GM18498 (cell line): Measurements from ENCODE around the gene SON.
A peak's percentile ranks its signal among the peaks of the same experiment; 100 is the strongest.

Experiments
- ATAC-seq: cut with Tn5 transposase; IDR thresholded peaks from one replicate; pipeline ENCODE4 v1.9.1; 2021; ENCODE audit warnings: mild to moderate bottlenecking, moderate library complexity; ENCODE audit not compliant: unreplicated experiment

The SON gene

DNA sequence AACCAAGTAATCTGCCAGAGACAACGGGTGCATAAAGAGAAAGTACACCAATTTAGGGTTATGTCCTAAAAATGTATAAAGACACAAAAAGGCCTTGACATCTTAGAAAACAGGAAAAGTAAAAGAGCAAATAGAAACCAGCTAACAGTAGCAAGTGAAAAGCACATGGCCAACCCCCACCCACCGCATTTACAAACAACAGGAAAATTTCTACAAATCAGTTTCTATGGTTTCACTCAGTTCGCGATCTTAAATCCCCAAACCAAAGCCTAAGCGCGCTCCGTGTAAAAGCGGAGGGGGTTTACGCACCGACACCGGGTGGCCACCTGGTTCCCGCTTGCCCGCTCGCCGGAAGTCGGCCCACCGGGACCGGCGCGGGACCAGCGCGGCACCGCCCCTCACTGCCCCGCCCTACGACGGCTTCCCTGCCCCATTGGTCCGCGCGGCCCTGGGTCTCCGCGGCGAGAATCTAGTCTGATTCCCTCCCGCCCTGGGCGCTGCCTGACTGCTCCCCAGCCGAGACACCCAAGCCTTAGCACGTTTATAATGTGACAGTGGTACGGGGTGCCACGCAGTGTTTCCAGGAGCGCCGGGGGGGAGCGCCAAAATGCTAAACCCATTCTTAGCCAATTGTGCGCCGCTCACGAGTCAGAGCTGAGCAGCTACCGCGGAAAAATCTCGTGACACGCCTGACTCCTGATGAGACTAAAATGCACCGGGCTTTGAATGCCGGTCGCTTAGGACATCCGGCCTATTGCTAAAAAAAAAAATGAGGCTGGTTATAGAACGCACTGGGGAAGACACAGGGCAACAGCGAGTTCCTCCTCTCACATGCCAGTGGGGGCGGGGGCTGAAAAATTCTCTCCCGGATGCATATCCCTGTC lies 840 bp upstream of the SON start, which contains the start of gene GART:
GART (minus strand) TSS at position 362 of the 884 bp plus-strand sequence. CDS start 2,802 bp downstream, outside the sequence.
- peak; percentile 58 for ATAC-seq

- ATAC-seq: peak; percentile 11
Observed at GRCh38 chr21:33543505-33544129, 779 bp downstream of the SON start.

DNA sequence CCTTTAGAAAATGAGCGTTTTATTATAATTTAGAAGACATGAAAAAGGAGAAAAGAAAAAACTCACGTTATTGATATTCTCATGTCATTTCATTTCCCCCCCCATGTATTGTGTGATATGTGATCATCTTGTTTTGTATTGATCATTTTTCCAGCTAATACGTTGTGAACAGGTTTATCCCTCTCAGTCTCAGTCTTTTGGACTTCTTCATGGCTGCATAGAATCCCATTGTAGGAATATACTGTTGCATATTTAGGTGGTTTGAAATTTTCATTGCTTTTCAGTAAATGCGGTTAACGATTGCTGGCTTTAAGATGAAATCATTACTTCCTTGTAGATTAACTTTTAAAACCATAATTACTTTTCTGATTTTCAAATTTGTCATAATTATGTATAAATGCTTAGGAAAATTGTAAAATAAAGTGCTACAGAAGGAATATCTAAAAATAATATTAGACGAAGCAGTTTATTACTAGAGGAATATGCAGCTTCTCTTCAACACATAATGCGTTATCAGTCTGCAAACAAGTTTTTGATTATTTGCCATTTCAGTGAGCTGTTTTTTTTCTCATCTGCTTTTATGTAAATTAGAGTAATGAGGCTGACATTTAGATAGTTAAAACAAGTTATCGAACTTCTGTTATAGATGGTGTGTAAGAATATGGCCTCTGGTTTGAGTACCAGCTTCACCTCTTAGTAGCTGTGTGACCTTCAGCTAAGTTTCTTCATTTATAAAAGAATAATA lies 1.8 kb downstream of the SON start:
- no peak for ATAC-seq

- ATAC-seq: no peak
Observed at GRCh38 chr21:33546086-33546485, 3.2 kb downstream of the SON start.

DNA sequence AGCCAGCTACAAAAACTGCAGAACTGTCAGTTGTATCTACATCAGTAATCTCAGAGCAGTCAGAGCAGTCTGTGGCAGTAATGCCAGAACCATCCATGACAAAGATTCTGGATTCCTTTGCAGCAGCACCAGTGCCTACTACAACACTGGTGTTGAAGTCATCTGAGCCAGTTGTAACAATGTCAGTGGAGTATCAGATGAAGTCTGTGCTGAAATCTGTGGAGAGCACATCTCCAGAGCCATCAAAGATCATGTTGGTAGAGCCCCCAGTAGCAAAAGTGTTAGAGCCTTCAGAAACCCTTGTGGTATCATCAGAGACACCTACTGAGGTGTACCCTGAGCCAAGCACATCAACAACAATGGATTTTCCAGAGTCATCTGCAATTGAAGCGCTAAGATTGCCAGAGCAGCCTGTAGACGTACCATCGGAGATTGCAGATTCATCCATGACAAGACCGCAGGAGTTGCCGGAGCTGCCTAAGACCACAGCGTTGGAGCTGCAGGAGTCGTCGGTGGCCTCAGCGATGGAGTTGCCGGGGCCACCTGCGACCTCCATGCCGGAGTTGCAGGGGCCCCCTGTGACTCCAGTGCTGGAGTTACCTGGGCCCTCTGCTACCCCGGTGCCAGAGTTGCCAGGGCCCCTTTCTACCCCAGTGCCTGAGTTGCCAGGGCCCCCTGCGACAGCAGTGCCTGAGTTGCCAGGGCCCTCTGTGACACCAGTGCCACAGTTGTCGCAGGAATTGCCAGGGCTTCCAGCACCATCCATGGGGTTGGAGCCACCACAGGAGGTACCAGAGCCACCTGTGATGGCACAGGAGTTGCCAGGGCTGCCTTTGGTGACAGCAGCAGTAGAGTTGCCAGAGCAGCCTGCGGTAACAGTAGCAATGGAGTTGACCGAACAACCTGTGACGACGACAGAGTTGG lies 7.3 kb downstream of the SON start:
- no peak for ATAC-seq

DNA sequence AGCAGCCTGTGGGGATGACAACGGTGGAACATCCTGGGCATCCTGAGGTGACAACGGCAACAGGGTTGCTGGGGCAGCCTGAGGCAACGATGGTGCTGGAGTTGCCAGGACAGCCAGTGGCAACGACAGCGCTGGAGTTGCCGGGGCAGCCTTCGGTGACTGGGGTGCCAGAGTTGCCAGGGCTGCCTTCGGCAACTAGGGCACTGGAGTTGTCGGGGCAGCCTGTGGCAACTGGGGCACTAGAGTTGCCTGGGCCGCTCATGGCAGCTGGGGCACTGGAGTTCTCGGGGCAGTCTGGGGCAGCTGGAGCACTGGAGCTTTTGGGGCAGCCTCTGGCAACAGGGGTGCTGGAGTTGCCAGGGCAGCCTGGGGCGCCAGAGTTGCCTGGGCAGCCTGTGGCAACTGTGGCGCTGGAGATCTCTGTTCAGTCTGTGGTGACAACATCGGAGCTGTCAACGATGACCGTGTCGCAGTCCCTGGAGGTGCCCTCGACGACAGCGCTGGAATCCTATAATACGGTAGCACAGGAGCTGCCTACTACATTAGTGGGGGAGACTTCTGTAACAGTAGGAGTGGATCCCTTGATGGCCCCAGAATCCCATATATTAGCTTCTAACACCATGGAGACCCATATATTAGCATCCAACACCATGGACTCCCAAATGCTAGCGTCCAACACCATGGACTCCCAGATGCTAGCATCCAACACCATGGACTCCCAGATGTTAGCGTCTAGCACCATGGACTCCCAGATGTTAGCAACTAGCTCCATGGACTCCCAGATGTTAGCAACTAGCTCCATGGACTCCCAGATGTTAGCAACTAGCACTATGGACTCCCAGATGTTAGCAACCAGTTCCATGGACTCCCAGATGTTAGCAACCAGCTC lies 8.2 kb downstream of the SON start:
- no peak for ATAC-seq

- ATAC-seq: no peak
Observed at GRCh38 chr21:33551664-33552063, 8.8 kb downstream of the SON start.

DNA sequence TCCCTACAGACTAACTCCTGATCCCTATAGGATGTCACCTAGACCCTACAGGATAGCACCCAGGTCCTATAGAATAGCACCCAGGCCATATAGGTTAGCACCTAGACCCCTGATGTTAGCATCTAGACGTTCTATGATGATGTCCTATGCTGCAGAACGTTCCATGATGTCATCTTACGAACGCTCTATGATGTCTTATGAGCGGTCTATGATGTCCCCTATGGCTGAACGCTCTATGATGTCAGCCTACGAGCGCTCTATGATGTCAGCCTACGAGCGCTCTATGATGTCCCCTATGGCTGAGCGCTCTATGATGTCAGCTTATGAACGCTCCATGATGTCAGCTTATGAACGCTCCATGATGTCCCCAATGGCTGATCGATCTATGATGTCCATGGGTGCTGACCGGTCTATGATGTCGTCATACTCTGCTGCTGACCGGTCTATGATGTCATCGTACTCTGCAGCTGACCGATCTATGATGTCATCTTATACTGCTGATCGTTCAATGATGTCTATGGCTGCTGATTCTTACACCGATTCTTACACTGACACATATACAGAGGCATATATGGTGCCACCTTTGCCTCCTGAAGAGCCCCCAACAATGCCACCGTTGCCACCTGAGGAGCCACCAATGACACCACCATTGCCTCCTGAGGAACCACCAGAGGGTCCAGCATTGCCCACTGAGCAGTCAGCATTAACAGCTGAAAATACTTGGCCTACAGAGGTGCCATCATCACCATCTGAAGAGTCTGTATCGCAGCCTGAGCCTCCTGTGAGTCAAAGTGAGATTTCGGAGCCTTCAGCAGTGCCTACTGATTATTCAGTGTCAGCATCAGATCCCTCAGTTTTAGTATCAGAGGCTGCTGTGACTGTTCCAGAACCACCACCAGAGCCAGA lies 9.5 kb downstream of the SON start:
- no peak for ATAC-seq

GRCh38 chr21:33552999-33553598 lies 10.3 kb downstream of the SON start:
- ATAC-seq: no peak

- ATAC-seq: no peak
Observed at GRCh38 chr21:33554236-33554981, 11.6 kb downstream of the SON start.

DNA sequence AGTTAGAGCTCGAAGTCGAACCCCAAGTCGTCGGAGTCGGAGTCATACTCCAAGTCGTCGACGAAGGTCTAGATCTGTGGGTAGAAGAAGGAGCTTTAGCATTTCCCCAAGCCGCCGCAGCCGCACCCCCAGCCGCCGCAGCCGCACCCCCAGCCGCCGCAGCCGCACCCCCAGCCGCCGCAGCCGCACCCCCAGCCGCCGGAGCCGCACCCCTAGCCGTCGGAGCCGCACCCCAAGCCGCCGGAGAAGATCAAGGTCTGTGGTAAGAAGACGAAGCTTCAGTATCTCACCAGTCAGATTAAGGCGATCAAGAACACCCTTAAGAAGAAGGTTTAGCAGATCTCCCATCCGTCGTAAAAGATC lies 12.1 kb downstream of the SON start:
- no peak for ATAC-seq

- ATAC-seq: no peak
Observed at GRCh38 chr21:33557447-33557846, 14.6 kb downstream of the SON start.

- no peak for ATAC-seq
Observed at GRCh38 chr21:33558777-33559421, 16.1 kb downstream of the SON start.

DNA sequence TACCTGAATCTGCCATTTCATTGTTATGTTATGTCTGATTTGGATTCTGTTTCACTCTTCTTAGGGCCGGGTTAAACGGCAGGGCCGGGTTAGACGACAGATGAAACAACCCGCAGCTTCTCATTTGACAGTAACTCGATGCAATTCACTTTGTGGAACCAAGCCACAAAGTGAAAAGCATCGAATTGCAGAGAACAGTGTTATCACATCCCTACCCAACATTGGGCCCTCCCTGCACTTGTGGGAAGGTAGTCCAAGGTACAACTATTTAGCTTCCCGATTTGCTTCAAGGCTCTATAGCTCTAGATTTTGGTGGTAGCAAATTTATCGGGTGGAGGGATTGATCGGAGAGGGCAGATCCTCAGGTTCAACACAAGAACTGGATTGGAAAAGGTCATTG lies 17.0 kb downstream of the SON start:
- ATAC-seq: no peak

DNA sequence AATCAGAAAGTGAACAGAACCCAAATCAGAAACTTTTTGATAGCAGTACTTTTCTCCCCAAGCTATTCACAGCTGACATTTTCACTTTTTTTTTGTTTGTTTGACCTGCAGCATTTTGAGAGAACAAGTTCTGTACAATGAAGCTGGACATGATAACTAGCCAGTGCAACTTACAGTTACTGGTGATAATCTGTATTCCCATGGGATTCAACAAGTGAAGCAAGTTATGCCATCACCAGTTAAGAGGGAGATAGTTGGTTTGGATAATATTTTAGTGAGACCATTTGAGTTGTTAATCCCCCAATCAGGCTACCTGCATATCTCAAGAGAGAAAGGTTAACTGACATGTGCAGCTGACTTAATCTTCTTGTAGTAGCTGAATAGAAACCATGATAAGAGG lies 18.1 kb downstream of the SON start:
- ATAC-seq: no peak

DNA sequence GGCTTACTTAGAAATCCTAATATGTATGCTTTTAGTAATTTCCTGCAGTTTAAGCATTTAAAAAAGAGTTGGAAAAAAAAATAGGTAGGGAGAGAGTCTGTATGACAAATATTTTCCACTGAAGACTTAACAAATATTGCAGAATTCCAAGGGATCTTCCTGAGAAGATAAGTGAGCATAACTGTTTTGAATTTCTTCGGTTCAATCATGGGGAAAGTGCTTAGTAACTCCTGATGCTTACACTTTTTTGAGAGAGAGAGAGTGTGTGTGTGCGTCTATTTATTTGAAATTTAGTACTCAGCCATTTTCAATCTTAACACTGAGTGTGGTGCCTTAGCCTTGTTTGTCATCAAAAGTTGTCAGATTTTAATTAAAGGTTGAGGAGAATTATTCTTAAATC lies 18.5 kb downstream of the SON start:
- no peak for ATAC-seq

- ATAC-seq: no peak
Observed at GRCh38 chr21:33562389-33562788, 19.6 kb downstream of the SON start.
